HG02678 (cell line): ENCODE data around the gene TBPL1.
"Not testable (repeated sequence)": the region's sequence is repeated elsewhere in the genome, so short reads cannot be mapped to it uniquely, and the experiment has no call there.

Source experiments
- ATAC-seq: cut with Tn5 transposase; IDR thresholded peaks from one replicate; pipeline ENCODE4 v1.9.1; 2021; ENCODE audit warnings: mild to moderate bottlenecking, moderate library complexity; ENCODE audit not compliant: unreplicated experiment

TBPL1 gene

DNA sequence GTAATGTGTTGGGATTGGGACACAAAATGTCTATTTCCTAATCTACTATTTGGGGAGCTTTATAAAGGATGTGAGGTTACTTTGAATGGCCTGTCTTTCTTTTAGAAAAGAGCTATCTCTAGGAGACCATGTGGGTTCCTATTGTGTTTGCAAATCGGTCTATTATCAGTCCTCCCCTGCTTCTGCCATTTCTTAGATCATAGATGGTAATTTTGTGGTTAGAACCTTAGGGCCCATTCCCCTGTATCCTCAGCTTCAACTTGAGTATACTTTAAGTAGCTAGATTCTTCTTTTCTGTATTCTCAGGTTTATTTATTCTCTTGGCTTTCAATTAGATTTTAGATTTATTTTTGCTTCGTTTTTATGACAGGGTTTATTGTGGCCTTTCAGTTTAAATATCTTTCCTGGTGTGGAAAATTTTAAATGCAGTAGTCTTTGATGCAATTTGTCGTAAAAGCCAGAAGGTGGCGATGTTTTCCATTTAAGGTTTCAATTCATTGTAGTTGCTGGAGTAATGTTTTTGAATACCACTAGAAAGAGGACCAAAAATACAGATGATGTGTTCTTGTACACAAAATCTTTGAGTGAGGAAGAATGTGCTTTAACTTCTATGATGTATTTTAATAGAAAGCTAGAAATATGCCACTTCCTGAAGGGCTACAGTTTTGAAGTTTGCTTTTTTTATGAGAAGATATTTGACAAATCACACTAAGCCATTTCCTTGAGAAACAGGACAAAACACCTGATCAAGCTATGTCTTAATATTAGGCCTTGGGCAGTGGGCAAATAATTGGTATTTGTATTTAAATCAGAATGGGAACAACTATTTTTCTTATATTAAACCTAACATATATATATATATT, 20.3 kb downstream of the TBPL1 start:
- peak; percentile 58 for ATAC-seq

DNA sequence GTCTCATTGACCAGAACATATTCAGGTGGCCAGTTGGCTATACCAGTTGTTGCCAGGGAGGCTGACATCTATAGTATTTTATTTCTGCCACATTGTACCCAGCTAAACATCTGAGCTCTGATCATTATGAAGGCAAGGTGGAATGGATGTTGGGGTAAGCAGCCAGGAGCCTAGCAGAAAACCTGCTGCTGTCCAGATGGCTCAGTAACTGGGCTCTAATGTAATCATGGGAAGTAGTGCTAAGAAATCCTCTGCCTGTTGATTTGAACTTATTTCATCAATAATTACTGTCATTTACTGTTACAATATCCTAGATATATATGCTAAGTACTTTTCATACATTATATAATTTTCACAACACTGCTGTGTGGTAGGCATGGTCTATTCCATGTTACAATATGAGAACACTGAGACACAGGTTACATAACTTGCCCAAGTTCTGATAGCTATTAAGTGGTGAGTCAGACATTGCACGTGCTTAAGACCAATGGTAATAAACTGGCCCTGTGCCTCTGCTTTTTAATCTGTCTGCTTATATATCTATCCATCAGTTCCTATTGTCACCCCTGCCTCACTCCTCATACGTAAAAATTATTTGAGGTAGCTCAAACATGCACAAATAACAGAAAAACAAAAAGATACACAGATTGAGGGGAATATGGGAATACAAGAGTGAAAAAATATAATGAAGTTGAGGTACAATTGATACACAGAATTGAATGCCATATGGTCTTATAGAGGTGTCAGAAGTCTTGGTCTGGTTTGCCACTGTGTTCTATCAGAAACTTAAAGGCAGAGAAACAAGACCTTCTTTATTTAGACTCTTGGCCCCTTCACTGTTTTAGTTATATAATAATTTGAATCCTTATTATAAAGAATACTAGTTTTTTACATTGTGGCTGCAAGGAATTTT, 25.2 kb downstream of the TBPL1 start:
- peak; percentile 62 for ATAC-seq

GRCh38 chr6:133978896-133979240, 25.8 kb downstream of the TBPL1 start:
- ATAC-seq = no peak

DNA sequence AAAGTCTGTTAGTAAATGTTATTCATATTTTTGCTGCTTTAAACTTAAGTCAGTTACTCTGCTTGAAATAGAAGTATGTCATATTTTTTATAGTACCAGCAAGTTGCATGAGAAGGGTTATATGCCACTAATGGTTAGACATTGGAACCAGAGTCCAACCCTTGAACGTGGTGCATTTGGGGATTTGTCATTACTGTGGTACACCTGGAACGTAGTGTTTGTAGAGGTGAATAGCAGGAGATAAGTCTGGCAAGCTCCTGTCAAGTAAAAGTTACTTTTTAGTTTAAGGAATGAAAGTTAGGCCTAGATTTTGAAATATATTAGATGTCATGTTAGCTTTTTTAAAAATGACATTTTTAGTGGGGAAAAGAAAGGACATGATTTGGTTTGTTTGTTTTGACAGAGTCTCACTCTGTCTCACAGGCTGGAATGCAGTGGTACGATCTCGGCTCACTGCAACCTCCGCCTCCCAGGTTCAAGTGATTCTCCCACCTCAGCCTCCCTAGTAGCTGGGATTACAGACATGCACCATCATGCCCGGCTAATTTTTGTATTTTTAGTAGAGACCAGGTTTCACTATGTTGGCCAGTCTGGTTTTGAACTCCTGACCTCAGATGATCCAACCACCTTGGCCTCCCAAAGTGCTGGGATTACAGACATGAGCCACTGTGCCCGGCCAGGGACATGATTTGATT, 26.4 kb downstream of the TBPL1 start:
- not testable (repeated sequence) for ATAC-seq

GRCh38 chr6:133980168-133980567, 27.1 kb downstream of the TBPL1 start:
- no peak for ATAC-seq

GRCh38 chr6:133983099-133983939, 30.3 kb downstream of the TBPL1 start:
- peak; percentile 54 for ATAC-seq

DNA sequence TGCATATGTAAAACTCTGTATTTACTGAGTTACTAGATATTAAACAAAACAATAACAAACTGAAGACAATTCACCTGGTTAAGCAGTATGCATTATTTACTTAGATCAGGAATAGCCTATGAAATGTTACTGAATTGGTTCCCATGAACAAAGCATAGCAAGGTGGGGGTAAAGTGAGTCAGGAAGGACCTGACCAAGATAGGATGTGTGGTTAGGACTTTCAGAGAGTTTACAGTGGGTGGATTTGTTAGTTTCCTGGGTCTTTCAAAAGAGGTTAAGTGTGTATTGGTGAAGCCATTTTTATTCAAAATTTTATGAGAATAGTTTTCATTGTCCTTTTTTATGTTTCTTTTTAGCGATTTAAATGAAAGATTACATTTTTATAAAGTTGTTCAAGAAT, 32.9 kb downstream of the TBPL1 start:
- no peak for ATAC-seq

- ATAC-seq = no peak
Observed at GRCh38 chr6:133986942-133987341, 33.9 kb downstream of the TBPL1 start.

DNA sequence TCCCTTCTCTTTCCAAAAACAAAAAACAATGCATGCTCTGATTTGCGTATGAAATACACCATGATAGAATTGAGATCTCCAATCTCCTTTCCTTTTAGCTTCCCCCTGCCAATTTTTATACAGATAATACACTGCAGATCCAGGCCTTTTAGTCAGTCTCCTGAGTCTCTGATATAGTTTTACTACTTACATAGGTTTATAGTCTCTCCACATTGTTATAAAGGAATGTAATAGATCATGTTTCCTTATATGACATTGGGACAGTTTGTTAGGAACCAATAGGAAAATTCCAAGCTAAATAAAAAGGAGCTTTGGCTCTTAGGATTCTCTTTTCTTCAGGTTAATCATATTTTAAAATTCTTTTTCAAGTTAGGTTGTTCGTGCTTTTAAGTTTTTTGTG, 36.5 kb downstream of the TBPL1 start:
- no peak for ATAC-seq

- ATAC-seq = no peak
Observed at GRCh38 chr6:133990321-133990720, 37.3 kb downstream of the TBPL1 start.

DNA sequence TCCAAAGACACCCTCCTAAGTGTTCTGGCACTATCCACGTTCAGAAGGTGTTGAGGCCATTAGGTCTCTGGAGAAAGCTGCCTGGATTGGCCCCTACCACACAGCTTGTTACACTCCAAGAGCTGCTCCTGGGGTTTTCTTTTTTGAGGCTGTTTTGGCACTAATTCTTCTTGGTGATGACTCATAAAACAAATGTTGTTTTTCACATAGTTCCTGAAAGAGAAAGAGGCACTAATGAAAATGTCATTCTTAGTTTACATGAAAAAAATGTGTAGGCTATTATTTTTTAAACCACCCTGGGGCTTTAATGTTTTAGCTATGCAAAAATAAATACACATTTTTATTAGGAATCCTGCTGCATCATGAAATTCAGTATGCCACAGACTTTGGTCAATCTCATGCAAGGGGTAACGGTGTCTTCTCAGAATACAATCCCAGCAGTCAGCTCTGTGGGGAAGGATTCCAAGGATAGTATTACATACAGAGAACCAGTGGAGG, 38.1 kb downstream of the TBPL1 start:
- no peak for ATAC-seq

GRCh38 chr6:133992992-133993680, 40.1 kb downstream of the TBPL1 start:
- ATAC-seq = no peak

DNA sequence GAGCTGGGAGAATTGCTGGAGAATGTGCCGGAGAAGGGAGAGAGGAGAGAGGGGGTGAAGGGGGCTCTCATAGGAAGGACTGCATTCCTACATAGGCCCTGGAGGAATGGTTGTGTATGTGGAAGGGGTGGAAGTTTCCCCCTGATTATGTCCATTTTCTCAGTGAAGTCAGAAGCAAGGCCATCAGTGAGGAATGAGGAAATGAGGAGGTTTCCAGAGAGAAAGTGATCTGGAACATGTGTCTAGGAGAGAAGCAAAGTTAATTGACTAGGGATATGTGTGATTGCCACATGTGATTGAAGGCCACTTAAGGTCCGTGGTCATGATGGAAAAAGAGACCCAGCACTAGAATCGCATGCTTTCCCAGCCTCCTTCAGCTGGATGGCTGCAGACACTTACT, 42.3 kb downstream of the TBPL1 start:
- no peak for ATAC-seq

DNA sequence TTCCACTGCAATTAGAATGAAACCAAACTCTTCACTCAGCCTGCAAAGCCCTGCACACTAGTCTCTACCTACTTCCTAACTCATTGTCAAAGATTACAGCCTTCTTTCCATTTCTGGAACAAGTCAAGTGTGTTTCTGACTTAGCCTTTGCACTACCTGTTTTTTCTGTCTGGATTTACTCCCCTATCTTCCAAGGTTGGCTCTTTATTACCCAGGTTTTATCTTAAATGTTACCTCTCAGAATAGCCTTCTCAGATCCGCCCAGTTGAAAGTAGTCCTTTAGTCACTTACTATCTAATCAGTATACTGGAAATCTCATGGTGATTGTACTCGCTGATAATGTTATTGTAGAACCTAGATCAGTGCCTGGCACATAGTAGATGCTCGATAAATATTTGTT, 42.7 kb downstream of the TBPL1 start:
- no peak for ATAC-seq

DNA sequence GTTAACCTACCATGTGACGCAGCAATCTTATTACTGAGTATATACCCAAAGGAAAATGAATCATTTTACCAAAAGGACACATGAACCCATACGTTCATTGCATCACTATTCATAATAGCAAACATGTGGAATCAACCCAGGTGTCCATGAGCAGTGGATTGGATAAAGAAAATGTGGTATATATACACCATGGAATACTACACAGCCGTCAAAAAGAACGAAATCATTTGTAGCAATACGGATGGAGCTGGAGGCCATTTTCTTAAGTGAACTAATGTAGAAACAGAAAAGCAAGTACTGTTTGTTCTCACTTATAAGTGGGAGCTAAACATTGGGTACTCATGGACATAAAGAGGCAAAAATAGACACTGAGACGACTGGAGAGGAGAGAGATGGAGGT, 44.2 kb downstream of the TBPL1 start:
- no peak for ATAC-seq

DNA sequence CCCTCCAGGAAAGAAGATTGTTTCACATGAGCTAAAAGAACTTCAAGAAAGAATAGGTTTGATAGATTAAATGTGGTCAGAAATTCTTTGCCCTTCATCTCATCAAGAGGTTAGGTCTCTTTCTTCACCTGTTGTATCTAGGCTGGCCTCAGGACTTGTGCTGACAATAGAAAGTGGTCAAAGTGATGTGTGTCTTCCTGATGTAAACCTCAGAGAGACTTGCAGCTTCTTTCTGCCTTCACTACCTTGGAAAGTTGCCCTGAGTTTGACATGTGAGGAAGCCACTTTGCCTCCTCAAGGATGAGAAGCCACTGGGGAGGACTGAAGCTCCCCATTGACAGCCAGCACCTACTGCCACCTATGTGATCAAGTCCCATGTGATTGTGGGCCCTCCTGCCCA, 46.3 kb downstream of the TBPL1 start:
- ATAC-seq = no peak

DNA sequence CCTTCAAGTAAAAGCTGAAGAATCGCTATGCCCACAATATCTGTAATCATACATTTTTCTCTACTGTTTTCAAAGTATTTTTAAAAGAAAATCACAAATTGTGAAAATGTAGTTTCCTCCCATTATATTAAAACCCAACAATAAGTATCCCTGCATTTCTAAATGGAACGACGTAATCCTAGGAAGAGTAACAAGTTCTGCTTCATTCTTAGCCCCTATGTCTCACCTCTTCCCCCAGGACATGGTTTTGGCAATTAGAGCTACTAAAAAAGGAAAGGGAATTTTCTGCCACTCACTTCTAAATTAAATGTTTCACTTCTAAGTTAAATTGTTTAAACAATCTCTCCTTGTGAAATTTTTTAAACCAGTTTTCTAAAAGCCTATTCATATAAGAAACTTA, 47.4 kb downstream of the TBPL1 start:
- no peak for ATAC-seq

- no peak for ATAC-seq
Observed at GRCh38 chr6:134002821-134003220, 49.8 kb downstream of the TBPL1 start.

DNA sequence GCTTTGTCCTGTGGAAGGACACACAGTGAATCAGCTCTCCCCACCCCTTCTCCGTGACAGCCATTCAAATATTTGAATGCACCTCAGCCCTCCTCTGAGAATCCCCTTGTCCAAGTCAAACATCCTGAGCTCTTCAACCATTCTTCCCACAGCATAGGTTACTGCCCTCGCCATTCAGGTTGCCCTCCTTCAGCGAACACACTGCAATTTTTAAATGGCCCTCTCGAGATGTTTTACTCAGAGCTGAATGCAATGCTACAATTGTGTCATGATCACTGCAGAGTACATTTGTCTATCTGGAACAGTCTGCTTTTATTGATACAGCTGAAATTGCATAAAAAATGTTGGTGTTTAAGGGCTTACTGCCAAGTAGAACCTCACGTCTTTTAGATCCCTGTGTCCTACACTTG, 50.5 kb downstream of the TBPL1 start:
- no peak for ATAC-seq

GRCh38 chr6:134004714-134005113, 51.7 kb downstream of the TBPL1 start:
- no peak for ATAC-seq
